ENCODE measurements around the gene MAGI2.
A peak's percentile ranks its signal among the peaks of the same experiment; 100 is the strongest.
"Not testable (repeated sequence)": the region's sequence is repeated elsewhere in the genome, so short reads cannot be mapped to it uniquely, and the experiment has no call there.

MAGI2 gene

DNA sequence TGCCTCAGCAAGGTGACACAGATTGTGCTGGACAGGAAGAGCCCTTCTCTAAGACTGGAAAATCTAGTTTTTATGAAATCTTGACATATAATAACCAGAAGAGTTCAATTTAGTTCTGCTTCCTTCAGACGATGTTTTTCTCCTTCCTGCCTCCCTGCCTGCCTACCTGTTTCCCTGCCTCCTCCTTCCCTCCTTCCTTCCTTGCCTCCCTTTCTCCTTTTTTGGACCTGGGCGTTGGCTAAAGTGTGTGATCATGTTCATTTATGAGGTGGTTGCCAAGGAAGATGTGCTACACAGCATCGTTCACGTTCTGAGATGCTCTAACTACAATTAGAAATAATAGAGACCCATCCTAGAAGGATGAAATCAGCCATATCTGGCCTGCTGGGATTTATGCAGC, 1430.3 kb downstream of the MAGI2 start:
- no peak for DNase-seq (ENCODE audit: low spot score)

DNA sequence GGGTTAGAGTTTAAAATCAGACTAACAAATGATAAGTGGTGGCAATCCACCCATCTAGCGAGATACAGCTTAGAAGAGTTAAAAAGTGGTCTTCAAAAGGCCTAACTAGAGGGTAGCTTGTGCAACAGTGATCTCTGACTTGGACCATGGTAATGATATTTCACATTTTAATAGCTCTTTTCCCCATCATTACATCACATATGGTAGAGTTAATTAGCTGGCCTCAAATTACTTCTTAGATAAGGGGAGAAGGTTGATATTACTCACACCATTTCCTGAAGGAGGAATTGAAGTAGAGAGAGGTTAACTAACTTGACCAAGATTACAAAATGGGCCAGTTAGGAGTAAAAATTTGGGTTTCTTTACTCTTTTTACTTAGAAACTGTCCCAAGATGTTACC, 1431.3 kb downstream of the MAGI2 start:
- no peak for DNase-seq (ENCODE audit: low spot score)

DNA sequence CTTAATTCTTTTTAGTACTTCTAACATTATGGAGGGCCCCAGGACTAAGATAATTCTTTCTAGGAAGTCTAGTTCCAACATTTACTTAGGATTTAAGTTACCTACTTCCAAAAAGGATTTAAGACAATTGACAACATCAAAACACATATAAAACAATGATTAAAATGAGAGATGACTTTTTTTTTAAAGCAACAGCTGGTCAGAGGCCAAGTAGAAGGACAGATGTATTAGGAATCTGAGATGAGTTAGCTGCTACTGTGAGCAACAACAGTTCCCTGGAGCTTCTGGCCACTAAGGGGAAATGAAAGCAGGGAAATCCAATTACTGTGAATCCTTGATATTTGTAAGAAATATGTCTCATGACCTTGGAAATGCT, 1432.6 kb downstream of the MAGI2 start:
- DNase-seq (ENCODE audit: low spot score) = no peak

DNA sequence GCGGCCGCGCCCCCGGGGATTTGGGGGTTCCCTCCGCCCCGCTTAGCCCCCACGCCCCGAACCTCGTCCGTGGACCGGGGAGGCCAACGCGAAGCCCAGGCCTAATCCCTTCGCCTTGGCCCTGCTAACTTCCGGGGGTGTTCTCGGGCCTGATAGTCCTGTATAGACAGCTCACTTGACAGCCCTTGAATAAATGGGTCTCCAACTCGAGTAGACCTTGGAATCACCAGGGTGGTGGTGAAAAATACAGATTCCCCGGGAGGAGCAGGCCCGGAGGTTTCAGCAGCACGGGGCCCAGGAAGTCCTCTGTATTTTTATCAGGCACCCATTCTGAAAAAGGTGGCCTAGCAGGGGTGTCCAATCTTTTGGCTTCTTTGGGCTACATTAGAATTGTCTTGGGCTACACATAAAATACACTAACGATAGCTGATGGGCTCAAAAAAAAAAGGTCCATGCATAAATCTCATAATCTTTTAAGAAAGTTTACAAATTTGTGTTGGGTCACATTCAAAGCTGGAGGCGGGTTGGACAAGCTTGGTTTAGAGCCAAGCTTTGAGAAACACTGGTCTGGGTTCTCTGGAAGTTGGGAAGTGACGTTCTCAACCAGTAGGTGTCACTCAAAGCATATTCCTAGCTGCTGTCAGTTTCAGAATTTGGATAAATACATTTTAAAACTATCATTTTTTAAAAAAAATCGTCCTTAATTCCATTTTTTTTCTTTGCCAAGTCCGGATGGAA, 1433.2 kb downstream of the MAGI2 start:
- DNase-seq (ENCODE audit: low spot score) = peak; percentile 65

DNA sequence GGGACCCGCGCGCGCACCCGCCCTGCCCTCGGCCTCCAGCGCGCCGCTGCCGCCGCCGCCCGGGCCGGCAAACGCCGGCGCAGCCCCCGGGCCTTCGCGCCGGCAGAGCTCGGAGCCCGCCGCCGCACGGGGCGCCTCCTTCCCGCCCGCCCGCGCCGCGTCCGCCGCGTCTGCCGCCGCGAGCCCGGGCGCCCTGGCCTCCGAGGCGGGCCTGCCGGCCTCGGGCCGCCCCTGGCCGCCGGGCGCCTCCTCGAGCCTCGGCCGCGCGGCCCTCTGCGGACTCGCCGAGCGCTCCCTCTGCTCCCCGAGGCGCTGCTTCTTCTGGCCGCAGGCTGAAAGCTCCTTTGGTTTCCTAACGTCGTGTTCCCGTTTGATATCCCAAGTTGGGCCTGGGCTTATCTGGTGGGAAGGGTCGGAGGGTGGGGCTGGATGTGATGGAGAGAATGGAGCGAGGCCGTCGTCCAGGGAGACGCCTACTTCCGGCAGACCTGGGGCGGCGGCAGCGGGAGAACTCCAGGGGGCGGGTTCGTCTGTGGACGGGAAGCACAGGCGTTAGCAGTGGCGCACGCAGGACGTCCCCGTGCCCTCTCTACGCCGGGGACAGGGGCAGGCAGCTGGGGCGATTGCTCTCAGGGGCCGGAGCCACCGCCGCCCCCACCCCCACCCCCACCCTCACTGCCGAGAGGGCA, 1433.9 kb downstream of the MAGI2 start:
- peak; percentile 93 for DNase-seq (ENCODE audit: low spot score)

DNA sequence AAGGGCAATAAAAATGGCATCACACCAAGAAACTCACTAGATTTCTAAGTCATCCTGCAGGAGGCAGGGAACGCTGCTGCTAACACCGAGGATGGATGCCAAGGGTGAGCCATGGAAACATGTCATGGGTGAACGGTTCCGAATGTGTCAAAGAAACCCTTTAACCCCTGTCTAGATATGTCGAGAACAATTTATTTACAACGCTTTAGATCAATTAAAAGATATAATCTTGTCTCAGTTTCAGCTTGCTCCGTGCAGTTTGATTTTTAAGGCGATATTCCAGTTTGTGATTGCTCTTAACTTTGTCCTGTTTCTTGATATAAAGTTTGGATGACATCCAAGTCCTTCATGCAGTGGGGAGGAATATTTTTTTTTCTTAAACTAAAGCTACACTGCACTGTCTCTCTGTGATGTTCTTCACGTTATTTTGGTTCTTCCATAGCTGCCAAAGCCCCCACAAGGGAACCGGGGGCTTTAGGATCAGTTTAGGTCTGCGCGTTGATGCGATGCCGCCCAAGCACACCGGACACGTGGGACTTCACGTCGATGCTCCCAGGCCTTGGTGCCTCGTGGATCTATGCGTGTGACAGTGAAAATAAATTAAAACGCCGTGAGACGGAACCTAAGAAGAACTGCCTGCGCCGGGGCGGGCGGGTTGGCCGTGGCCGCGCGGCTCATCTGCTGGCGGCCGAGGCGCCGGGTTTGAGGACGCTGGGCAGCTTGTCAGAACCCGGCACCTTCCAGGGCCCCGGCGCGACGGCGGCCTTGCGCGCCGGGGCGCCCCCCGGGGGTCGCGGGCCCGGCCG, 1434.6 kb downstream of the MAGI2 start:
- peak; percentile 47 for DNase-seq (ENCODE audit: low spot score)

DNA sequence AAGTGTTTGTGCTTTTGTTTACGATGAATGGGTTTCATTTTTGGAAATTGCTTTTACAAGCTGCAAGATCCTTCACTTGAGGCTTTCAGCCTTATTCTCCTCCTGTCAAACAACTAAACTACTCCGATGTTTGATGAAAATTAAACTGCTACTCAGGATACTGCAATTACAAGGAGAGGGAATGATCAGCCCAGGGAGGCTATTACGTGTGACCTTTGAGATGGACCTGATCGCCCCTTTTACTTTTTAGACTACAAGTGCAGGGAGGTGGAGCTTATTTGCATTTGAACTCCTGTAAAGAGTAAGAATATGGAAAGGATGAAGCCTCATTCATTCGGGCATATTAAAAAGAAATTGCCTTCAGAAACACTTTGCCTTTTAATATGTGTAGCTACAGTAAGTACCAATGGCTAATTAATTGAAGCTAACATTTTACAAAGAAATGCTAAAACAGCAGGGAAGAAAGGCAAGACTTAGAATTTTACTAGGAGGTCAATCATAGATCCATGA, 1435.8 kb downstream of the MAGI2 start:
- no peak for DNase-seq (ENCODE audit: low spot score)

DNA sequence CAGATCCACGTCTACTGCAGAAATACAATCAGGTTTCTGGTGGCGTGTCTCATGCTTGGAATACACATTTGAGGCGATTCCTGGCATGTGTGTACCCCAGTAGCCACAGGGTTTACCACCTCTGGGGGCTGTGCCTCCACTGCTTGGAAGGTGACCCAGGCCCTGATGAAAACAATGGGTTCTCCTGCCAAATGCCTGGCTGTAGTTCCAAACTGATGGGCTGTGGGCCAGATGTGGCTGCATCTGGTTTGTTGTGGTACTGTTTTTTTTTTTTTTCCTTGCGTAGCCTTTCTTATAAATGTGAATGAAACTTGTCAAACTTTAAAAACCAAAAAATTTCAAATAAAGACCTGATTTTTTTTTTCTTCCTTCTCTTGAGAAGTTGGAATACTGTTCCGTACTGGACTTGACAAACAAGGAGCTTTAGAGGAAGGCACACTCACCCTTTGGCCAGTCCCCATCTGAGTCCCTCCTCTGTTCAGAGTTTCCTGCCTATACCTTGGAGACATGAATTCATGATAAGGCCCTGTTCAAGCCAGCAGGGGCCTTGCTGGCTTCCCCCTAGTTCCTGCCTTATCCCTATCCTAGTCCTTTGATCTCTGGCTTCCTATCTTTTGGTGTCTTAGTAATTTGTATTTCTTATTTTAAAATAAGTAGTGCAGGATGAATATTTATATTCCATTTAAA, 1437.8 kb downstream of the MAGI2 start:
- no peak for DNase-seq (ENCODE audit: low spot score)

DNA sequence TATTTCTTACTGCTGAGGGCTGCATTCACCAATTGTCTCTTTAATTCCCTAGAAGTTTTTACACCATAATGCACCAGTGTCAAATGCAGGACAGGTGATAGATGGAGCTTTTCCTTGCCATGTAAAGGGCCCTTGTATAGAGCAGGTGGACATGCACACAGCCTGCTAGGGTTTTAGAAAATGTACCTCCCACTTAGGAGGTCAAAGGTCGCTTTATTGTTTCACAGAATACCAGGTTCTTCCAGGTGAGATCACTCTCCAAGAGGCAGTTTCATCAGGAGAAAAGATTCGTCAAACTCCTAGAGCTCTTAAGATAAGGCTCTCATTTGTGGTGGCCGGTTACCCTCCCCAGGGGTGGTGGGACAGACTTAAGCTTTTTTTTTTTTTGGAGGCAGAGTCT, 1439.1 kb downstream of the MAGI2 start:
- DNase-seq (ENCODE audit: low spot score) = no peak

DNA sequence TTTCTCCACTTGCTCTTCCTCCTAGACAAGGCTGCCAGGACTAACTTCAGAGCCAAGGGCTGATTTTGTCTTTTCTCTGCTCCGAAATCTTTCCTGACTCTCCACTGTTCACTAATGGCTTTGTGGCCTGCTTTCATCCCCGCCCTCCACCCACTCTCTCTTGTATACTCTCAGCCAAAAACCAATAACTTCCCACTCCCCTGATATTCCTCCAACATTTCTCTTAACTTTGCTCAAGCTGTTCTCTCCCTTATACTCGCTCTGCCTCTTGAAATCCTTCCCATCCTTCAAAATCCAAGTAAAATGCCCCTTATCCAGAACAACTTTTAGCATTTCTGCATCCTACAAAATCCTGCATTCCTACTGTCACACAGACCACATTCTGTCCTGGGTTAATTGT, 1440.1 kb downstream of the MAGI2 start:
- no peak for DNase-seq (ENCODE audit: low spot score)

DNA sequence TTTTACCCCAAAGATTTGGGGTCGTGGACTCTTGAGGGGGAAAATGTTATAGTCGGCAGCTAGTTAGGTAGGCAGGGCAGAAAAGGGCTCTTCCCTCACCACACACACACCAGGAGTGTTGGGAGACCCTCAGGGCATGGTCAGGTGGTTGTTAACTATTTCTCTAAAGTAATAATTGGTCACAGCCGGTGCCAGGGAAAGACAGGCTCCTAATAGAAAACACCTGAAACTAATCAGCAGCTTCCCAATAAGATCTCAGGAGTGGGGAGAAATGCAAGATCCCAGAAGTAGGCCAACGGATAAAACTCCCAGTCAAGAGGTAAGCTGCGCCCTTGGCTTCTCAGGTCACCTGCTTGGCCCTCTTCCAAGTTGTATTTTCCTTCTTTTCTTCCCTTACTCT, 1441.8 kb downstream of the MAGI2 start:
- DNase-seq (ENCODE audit: low spot score) = no peak

DNA sequence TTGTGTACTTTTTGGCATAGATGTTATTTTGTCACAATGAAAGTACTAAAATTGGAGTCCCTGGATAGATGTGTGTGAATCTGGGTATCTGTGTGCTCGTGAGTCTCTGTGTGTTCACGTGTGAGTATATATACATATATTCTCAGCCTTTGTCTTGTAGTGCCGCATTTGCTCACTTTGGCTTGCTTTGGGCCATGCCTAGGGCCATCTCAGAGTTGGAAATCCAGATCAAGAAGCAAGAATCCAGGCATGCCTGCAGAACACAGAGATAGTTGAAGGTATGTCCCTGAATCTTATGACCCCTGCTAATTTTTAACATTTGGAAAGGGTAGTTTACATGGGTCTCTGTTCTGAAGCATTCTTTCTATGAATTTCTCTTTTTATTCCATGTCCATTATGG, 1446.2 kb downstream of the MAGI2 start:
- no peak for DNase-seq (ENCODE audit: low spot score)

DNA sequence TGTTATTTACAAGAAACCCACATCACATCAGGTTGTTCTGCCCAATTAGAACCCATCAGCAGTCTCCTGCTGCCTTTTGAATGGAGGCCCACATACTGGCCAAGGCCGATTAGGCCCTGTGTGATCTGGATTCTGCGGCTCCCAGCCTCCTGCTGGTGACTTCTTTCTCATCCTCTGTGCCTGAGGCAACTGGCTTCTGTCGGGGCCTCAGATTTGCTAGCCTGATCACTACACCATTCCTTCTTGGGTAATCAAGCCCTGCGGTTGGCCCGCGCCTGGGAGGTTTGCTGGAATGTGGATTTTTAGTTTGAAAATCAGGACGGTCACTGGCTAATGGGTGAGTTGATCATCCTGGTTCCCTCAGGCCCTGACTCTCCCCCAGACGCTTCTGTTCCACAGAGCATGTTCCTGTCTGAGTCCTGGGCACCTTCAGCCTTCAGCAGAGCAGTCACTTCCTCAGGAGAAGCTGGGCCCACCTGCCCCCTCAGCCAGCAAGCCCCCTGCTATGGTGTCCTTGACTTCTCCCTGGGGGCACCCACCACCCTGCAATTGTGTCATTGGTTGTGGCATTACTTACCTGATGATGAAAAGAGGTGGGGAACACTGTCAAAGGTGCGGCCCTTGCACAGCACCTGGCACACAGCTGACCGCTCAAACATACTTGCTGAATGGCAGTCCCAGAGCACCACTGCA, 1447.3 kb downstream of the MAGI2 start:
- DNase-seq (ENCODE audit: low spot score) = no peak

DNA sequence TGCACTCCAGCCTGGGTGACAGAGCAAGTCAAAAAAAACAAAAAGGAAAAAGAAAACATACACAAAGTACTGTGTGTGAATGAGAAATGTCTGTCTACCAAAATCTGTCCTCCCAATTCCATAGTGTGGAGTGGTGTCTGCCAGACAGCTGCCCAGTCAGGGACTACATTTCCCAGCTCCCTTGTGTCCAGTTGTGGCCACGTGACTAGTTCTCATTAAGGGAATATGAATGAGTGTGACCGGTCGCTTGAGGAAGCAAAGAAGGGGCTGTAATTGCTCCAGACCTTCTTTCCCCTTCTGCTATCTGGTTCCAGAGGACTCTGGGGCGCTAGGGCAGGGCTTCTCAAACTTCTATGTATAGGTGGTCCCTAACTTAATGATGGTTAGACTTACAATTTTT, 1450.8 kb downstream of the MAGI2 start:
- no peak for DNase-seq (ENCODE audit: low spot score)

DNA sequence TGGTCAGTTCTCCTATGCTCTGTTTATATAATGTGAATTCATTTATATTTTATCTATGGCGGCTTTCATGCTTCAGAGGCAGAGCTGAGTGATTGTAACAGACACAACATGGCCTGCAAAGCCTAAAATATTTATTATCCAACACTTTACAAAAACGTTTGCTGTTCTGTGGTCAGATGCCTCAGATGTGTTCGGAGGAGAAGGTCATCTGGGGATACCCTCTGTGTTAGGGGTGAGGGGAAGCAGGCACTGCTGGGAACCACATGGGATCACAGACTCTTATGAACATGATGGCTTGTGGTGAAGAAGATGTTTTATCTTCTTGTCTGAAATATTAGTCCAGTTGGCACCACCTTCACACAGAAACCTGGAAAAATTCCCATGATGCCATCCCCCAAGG, 1451.4 kb downstream of the MAGI2 start:
- DNase-seq (ENCODE audit: low spot score) = no peak

DNA sequence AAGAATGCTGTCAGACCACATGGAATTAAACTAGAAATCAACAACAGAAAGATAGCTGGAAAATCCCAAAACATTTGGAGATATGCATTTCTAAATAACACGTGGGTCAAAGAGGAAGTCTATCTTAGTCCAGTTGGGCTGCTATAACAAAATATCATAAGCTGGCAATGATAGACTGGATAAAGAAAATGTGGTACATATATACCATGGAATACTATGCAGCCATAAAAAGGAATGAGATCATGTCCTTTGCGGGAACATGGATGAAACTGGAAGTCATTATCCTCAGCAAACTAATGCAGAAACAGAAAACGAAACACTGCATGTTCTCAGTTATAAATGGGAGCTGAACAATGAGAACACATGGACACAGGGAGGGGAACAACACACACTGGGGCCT, 1454.3 kb downstream of the MAGI2 start:
- not testable (repeated sequence) for DNase-seq (ENCODE audit: low spot score)

DNA sequence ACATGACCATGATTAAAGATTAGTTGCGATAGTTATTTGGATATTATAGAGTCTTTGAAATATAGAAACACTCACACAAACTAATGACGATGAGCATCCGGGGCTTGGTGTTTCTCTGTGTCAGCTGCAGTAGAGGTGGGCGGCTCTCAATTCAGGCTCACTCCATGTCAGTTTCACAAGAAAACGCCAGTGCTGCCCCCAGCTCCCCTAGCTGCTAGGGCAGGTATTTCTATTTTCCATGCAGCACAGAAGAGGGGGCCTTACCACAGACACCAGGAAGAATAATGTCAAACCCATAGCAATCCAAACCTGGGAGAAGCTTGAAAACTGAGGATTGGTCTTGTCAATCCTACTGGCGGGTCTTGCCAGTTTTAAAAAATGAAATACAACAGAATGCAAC, 1457.8 kb downstream of the MAGI2 start:
- peak; percentile 49 for DNase-seq (ENCODE audit: low spot score)

DNA sequence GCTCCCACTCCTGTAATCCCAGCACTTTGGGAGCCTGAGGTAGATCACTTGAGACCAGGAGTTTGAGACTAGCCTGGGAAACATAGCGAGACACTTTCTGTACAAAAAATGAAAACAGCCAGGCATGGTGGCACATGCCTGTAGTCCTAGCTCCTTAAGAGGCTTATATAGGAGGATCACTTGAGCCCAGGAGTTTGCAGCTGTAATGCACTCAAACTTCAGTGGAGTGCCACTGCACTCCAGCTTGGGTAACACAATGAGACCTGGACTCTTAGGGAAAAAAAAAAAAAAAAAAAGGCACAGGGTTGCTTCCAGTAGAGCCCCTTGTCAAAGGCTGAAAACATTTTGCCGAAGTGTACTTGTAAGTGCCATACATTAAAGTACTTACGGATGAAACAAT, 1459.6 kb downstream of the MAGI2 start:
- no peak for DNase-seq (ENCODE audit: low spot score)

DNA sequence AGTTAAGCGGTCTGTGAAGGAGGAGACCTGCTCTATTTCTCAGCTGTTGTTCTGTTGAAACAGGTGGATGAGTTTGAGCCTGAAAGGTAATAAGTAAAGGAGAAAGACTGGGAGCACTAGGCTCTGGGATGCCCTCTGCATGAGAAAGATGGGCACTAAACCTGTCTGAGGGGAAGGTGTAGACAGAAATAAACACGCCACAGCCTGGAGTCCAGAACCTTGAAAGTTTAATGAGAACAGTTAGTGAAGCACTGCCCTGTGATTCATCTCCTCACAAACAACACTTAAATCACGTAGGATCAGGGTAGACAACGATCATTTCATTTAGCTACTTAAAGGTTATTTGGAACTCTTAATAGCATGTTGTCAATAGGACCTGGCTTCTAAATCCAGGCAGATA, 1461.8 kb downstream of the MAGI2 start:
- no peak for DNase-seq (ENCODE audit: low spot score)

DNA sequence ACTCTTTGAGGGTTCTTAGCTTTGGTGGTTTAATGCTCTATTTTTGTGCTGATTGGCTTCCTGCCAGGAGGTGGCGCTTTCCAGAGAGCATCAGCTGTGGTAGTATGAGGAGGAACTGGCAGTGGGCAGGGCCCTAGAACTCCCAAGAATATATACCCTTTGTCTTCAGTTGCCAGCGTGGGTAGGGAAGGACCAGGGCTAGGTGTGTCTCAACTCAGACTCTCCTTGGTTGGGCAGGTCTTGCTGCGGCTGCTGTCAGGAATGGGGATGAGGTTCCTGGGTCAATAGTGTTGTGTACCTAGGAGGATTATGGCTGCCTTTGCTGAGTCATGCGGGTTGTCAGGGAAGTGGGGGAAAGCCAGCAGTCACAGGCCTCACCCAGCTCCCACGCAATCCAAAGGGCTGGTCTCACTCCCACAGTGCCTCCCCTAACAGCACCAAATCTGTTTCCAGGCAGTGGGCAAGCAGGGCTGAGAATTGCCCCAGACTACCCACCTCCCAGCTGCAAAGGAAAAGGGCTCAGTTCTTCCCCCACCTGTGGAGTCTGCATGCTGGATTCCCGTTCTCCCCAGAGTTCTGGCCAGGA, 1463.4 kb downstream of the MAGI2 start:
- DNase-seq (ENCODE audit: low spot score) = no peak

DNA sequence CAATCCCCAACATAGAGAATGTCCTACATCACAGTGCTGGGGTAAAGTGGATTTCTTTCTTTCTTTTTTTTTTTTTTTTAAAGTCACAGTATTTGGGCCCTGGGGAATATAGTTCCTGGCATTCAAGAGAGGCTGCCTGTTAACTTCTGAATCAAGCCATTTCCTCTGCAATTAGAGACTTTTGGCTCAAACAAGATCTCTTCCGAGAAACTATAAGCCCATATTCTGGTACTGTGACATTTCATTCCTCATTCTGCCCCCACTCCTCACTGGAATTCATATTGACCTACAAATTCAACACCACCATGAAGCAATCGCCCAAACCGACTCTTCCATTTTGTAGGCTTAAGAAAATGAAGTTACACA, 1467.5 kb downstream of the MAGI2 start:
- no peak for DNase-seq (ENCODE audit: low spot score)
